Activated naive CD4-positive, alpha-beta T cell treated with anti-CD3 and anti-CD28 coated beads, Interleukin-2, amount 50 U/mL, for 16 hours (primary cell): ENCODE data around the gene GNB1L.
A peak's percentile ranks its signal among the peaks of the same experiment; 100 is the strongest.

Source experiments
- DNase-seq: peaks from one replicate; pipeline ENCODE4 v3.0.0-alpha.2; 2020

GNB1L gene

DNA sequence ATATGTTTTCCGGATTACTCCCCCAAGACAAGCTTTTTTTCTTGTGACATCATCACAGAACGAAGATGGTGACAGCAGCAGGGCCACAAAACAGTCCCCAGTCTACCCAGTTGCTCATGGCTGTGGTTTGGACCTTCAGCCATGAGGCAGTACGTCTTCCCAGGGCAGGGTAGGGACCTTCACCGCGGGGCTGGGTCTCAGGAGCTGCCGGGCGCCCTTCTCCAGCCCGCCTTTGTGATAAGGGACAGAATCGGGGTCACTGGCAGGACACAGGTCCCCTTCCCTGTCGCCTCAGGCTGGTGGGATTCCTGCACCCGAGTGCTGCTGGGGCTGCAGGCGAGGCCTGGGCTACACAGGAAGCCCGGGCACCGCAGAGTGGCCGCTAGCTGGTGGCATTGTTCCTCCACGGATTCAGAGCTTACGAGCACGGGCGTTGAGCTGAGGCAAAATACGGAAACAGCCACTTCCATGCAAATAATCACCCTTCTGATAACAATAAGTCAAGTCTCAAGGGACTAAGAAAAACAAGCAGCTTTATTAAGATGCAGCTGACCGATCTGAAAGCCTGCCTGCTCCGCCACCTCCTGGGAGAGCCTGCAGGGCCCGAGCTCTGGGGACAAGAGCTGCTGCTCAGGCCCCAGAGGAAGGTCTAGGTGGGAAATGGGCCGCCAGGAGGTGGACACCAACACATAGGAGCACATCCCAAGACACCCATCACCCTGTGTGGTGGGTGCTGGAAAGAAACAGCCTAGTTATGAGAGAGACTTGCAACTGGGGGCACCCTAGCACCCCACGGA, 81.8 kb downstream of the GNB1L start:
- no peak for DNase-seq

DNA sequence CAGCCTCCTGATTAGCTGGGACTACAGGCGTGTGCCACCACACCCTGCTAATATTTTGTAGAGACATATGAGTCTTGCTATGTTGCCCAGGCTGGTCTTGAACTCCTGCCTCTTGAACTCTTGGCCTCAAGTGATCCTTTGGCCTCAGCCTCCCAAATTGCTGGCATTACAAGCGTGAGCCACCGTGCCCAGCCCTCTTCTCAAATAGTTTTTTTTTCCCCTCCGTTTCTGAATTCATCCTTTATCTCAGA, 82.3 kb downstream of the GNB1L start:
- DNase-seq, result no peak

DNA sequence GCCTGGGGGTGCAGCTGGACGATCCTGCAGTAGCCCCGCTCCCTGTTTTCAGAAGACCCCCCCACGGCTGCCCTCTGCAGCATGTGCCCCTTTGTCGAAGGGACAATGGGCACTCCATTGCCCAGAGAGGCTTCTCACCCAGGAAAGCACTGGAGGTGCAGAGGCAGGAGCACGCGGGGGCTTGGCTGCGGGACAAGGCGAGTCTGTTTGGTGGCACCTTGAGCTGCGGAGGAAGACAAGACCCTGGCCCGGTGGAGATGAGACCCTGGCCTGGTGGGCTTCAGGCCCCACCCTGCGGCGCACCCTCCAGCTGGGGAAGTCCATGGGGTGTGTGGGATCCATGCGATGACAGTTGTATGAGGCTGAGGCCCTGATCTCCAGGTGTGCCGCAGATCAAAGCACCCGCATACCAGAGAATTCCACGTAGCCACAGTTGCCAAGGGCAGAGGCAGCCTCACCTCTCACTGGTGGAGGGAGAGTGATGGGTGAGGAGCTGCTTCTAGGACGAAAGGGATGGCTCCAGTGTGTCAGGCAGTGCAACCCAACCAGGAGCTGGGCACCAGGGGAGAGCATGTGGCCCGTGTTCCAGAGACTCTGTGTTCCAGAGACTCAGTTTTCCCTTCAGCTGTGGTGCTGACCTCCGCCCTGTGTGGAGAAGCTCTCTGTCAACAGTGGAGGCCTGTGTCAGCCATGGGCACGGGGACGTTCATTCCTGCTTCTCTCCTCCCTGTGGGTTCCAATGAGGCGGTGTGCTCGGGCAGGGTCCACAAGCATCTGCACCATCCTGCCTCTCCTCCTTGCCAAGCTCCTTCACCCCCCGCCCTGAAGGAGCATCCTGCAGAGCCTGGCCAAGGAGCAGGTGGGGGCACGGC, 84.1 kb downstream of the GNB1L start:
- DNase-seq, result no peak

GRCh38 chr22:19769393-19769715, 85.3 kb downstream of the GNB1L start:
- DNase-seq, result peak; percentile 2

DNA sequence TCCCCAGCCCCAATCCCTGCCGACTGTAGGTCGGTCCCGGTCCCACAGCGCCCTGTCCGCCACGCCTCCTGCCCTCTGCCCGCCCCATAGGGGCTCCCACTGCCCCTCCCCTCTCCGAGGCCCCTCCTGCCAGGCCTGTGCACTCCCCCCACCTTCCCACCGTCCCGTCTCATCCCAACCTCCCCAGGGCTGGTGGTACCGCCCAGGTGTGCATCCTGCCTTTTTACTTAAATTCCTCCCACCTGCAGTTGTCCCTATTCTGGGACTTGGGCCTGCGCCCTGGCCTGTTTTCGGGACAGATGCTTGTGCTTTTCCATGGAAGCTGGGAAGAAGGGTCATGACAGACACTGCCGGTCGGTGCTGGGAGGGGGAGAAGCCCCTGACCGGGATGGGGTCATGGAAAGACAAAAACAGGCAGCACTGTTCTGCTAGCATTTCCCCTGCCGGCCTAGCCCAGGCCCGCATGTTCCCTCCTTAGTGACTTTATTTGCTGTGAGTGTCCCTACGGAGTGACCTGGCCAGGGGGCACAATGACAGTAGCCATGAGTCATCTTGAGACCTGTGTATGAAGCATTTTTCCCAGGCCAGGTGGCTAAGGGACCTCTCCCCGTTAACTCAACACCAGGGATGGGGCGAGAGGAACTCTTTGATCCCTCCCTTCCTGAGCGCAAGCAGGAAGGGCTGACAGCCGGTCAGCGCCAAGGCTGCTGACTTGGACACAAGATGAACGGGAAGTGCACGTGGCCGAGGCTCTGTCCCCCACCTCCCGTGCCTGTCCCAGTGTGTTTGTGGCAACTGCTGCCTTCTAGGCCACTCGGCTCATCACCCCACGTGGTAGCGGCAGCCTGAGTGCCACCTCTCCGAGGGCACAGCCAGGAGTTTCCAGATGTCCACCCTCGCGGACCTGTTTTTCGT, 87.0 kb downstream of the GNB1L start:
- no peak for DNase-seq

GRCh38 chr22:19766511-19767426, 87.9 kb downstream of the GNB1L start:
- peak; percentile 52 for DNase-seq

DNA sequence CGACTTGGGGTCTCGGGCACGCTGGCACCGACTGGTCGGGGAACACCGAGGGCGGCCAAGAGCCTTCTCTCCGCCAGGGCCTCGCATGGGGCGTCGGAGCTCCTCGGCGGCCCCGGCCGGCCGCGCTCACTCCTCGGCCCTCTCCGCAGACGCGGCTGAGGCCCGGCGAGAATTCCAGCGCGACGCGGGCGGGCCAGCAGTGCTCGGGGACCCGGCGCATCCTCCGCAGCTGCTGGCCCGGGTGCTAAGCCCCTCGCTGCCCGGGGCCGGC, 88.5 kb downstream of the GNB1L start:
- no peak for DNase-seq

- DNase-seq, result no peak
Observed at GRCh38 chr22:19765477-19766239, 89.0 kb downstream of the GNB1L start.

DNA sequence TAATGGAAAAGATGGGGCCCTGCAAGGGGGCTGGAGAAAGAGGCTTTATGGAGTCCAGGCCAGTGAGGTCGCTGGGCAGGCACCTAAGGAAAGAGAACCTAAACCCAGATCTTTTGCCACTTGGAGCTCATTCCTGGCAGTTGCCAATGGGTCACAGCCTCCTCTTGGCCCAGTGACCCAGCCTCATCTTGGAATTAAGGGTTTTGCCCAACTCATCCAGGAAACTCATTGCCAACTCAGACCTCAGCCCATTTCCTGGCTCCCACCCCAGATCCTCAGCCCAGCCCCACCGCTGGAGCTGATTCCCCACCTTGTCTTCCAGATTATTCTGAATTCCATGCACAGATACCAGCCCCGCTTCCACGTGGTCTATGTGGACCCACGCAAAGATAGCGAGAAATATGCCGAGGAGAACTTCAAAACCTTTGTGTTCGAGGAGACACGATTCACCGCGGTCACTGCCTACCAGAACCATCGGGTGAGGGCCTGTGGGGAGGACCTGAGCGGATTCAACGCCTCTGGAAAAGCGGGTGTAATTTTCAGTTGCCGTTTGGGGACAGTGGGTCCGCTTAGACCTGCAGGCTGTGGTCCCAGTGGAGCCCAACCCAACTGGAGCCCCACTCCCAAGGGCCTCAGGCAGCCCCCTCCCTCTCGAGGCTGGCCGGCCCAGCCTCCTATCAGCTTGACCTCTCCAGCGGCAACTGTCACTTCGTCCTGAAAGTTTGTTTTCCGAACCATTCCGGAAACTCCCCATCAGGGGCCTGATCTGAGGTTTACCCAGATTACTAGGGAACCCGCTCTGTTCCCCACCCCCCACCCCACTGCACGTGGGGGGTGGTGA, 89.8 kb downstream of the GNB1L start:
- DNase-seq, result no peak

DNA sequence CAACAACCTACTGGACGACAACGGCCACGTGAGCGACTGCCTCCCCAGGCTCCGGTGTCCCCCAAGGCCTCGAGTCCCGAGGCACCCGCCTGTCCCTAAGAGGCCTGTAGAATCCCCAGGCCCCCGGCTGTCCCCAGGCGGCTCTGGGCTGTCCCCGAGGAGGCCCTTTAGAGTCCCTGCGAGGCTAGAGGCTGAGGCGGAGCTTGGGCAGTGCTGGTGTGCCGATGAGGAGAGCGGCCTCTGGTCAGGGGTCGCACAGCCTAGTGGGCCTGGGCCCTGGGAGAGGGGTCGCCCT, 90.4 kb downstream of the GNB1L start:
- DNase-seq, result no peak

- DNase-seq, result no peak
Observed at GRCh38 chr22:19763458-19764298, 91.0 kb downstream of the GNB1L start.

DNA sequence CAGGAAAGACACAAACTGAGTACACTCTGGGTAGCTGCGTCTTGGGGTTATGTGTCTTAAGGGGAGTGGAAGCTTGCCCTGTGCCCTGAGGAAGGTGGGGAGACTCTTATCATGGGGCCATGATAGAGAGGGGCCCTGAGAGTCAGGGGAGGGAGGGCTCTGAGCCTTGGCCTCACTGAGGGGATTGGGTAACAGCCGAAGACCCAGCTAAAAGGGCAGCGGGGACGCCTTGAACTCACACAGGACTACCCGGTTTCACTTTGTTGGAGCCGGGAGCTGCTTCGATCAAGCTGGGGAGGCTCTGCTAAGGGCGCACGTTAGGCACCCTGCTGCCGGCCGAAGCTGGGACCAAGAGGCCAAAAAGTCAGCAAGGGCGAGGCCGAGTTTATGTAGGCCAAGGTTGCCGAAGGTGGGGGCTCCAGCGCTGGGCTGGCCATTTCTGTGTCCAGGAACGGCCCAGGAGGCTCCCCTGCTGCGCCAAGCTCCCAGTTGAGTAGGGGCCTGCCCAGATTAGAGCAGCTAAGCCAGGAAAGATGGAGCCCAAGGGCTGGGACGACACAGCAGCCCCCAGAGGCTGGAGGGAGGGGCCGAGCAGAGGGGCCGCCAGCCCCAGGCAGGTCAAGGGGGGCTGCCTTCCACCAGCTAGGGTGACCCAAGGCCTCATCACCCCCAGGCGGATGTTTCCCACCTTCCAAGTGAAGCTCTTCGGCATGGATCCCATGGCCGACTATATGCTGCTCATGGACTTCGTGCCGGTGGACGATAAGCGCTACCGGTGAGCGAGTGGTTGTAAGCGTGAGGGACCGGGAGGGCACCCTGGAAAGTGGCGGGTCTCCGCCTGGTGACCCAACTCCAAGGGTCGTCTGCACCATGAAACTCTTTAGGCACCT, 91.9 kb downstream of the GNB1L start:
- no peak for DNase-seq

GRCh38 chr22:19761725-19762567, 92.7 kb downstream of the GNB1L start:
- DNase-seq, result no peak

- DNase-seq, result no peak
Observed at GRCh38 chr22:19760951-19761724, 93.5 kb downstream of the GNB1L start.

GRCh38 chr22:19760058-19760950, 94.4 kb downstream of the GNB1L start, which contains the start of gene TBX1:
TSS of gene TBX1 (plus strand) at chr22:19760778. CDS start at chr22:19760844, 66 bp downstream.
- no peak for DNase-seq

- DNase-seq, result no peak
Observed at GRCh38 chr22:19759427-19760057, 95.1 kb downstream of the GNB1L start.
